ENCODE data around the gene HOXA7. TPM values are rescaled to one million over a fixed set of nuclear protein-coding genes. Genes with fewer than 3 reads are reported as not detected.

Gene HOXA7
- total RNA-seq, 1 experiment from 2014 or later: not detected

GRCh38 chr7:27164367-27165088 lies 8.1 kb upstream of the HOXA7 start:
- Histone ChIP-seq H3K36me3 (replicated peaks; ENCODE audit: control insufficient read depth, insufficient read depth, low read length) (no peaks in the 10 kb centered on the region), H3K27me3 (ENCODE audit: control insufficient read depth, insufficient read depth, low read length) (peaks cover 100% of the 10 kb centered on the region), H3K4me3 (ENCODE audit: insufficient read depth, low read depth, low read length) (no peak overlapping the region)
- peak; percentile 85 for DNase-seq

GRCh38 chr7:27164045-27164366 lies 7.5 kb upstream of the HOXA7 start:
- H3K36me3 ChIP-seq (replicated peaks; ENCODE audit: control insufficient read depth, insufficient read depth, low read length): no peaks in the 10 kb centered on the region
- H3K4me3 ChIP-seq (ENCODE audit: insufficient read depth, low read depth, low read length): no peak overlapping the region
- no peak for DNase-seq
- peaks cover 100% of the 10 kb centered on the region for H3K27me3 ChIP-seq (ENCODE audit: control insufficient read depth, insufficient read depth, low read length)

GRCh38 chr7:27163288-27164044 lies 7.0 kb upstream of the HOXA7 start:
- peaks cover 100% of the 10 kb centered on the region for H3K27me3 ChIP-seq (ENCODE audit: control insufficient read depth, insufficient read depth, low read length)
- H3K4me3 ChIP-seq (ENCODE audit: insufficient read depth, low read depth, low read length): no peak overlapping the region
- H3K36me3 ChIP-seq (replicated peaks; ENCODE audit: control insufficient read depth, insufficient read depth, low read length): no peaks in the 10 kb centered on the region
- DNase-seq: no peak

GRCh38 chr7:27162561-27163287 lies 6.2 kb upstream of the HOXA7 start:
- H3K27me3 ChIP-seq (ENCODE audit: control insufficient read depth, insufficient read depth, low read length): peaks cover 100% of the 10 kb centered on the region
- H3K36me3 ChIP-seq (replicated peaks; ENCODE audit: control insufficient read depth, insufficient read depth, low read length): no peaks in the 10 kb centered on the region
- H3K4me3 ChIP-seq (ENCODE audit: insufficient read depth, low read depth, low read length): no peak overlapping the region
- DNase-seq: no peak

- Histone ChIP-seq H3K4me3 (ENCODE audit: insufficient read depth, low read depth, low read length) (no peak overlapping the region), H3K27me3 (ENCODE audit: control insufficient read depth, insufficient read depth, low read length) (peaks cover 100% of the 10 kb centered on the region), H3K36me3 (replicated peaks; ENCODE audit: control insufficient read depth, insufficient read depth, low read length) (no peaks in the 10 kb centered on the region)
- no peak for DNase-seq
Observed at GRCh38 chr7:27161721-27162560, 5.5 kb upstream of the HOXA7 start.

GRCh38 chr7:27161214-27161720 lies 4.8 kb upstream of the HOXA7 start:
- Histone ChIP-seq H3K27me3 (ENCODE audit: control insufficient read depth, insufficient read depth, low read length) (peaks cover 100% of the 10 kb centered on the region), H3K36me3 (replicated peaks; ENCODE audit: control insufficient read depth, insufficient read depth, low read length) (no peaks in the 10 kb centered on the region), H3K4me3 (ENCODE audit: insufficient read depth, low read depth, low read length) (no peak overlapping the region)
- DNase-seq: no peak

- peak; percentile 95 for DNase-seq
Observed at GRCh38 chr7:27160546-27161213, 4.2 kb upstream of the HOXA7 start.

GRCh38 chr7:27160145-27160545 lies 3.7 kb upstream of the HOXA7 start:
- Histone ChIP-seq H3K4me3 (ENCODE audit: insufficient read depth, low read depth, low read length) (no peak overlapping the region), H3K36me3 (replicated peaks; ENCODE audit: control insufficient read depth, insufficient read depth, low read length) (no peaks in the 10 kb centered on the region), H3K27me3 (ENCODE audit: control insufficient read depth, insufficient read depth, low read length) (peaks cover 100% of the 10 kb centered on the region)
- DNase-seq: no peak

More at GRCh38 chr7:27160546-27161213, 4.2 kb upstream of the HOXA7 start:
- H3K36me3 ChIP-seq (replicated peaks; ENCODE audit: control insufficient read depth, insufficient read depth, low read length): no peaks in the 10 kb centered on the region
- H3K27me3 ChIP-seq (ENCODE audit: control insufficient read depth, insufficient read depth, low read length): peaks cover 100% of the 10 kb centered on the region
- peak overlapping the region; percentile 29; the same call in 1 of the 2 replicates for H3K4me3 ChIP-seq (ENCODE audit: insufficient read depth, low read depth, low read length)

- peak; percentile 60 for DNase-seq
- peaks cover 100% of the 10 kb centered on the region for H3K27me3 ChIP-seq (ENCODE audit: control insufficient read depth, insufficient read depth, low read length)
- no peaks in the 10 kb centered on the region for H3K36me3 ChIP-seq (replicated peaks; ENCODE audit: control insufficient read depth, insufficient read depth, low read length)
- no peak overlapping the region for H3K4me3 ChIP-seq (ENCODE audit: insufficient read depth, low read depth, low read length)
Observed at GRCh38 chr7:27159266-27160144, 3.0 kb upstream of the HOXA7 start.

- no peak overlapping the region for H3K4me3 ChIP-seq (ENCODE audit: insufficient read depth, low read depth, low read length)
Observed at GRCh38 chr7:27158436-27159265, 2.2 kb upstream of the HOXA7 start.

GRCh38 chr7:27157702-27158431 lies 1.4 kb upstream of the HOXA7 start:
- Histone ChIP-seq H3K27me3 (ENCODE audit: control insufficient read depth, insufficient read depth, low read length) (peaks cover 100% of the 10 kb centered on the region), H3K4me3 (ENCODE audit: insufficient read depth, low read depth, low read length) (no peak overlapping the region), H3K36me3 (replicated peaks; ENCODE audit: control insufficient read depth, insufficient read depth, low read length) (no peaks in the 10 kb centered on the region)
- DNase-seq: peak; percentile 60

More at GRCh38 chr7:27158436-27159265, 2.2 kb upstream of the HOXA7 start:
- Histone ChIP-seq H3K27me3 (ENCODE audit: control insufficient read depth, insufficient read depth, low read length) (peaks cover 100% of the 10 kb centered on the region), H3K36me3 (replicated peaks; ENCODE audit: control insufficient read depth, insufficient read depth, low read length) (no peaks in the 10 kb centered on the region)
- DNase-seq: peak; percentile 67
